Breast epithelium (tissue), 4 donors: Measurements from ENCODE around the gene OPHN1. TPM values are rescaled to one million over a fixed set of nuclear protein-coding genes. Genes with fewer than 3 reads are reported as not detected.

Source experiments
- DNase-seq, 2 donors: peaks; one replicate each; pipeline ENCODE4 v3.0.0-alpha.2; 2019; ENCODE audit warnings: low spot score in 2 of 2
- H3K27ac ChIP-seq, 2 donors: fragments of 200-600 bp; sonication (generic) in 1 of 2; one replicate each; pipeline ENCODE4 v1.5.1; 2016 to 2019; ENCODE audit warnings: mild to moderate bottlenecking in 1 of 2
- H3K27me3 ChIP-seq, 2 donors: fragments of 200-600 bp; sonication (generic) in 1 of 2; one replicate each; pipeline versions ENCODE4 v1.5.1 to v1.6.0; 2017 to 2019; ENCODE audit warnings: control low read depth in 1 of 2, mild to moderate bottlenecking in 1 of 2
- H3K36me3 ChIP-seq: fragments of 200-600 bp; one replicate; pipeline ENCODE4 v1.5.1; 2019
- H3K4me1 ChIP-seq, 2 donors: fragments of 200-600 bp; sonication (generic); one replicate each; pipeline ENCODE4 v1.5.1; 2016 to 2019; ENCODE audit warnings: control low read depth in 1 of 2
- H3K4me3 ChIP-seq, 3 donors: fragments of 200-600 bp; sonication (generic); 1 replicate in 2 of 3; 2 replicates in 1 of 3; pipeline ENCODE4 v1.5.1; 2016 to 2019; ENCODE audit warnings: mild to moderate bottlenecking in 3 of 3, moderate library complexity in 2 of 3
- H3K9me3 ChIP-seq, 2 donors: fragments of 200-600 bp; sonication (generic) in 1 of 2; one replicate each; pipeline ENCODE4 v1.5.1; 2016 to 2019; ENCODE audit warnings: control low read depth in 1 of 2
- CTCF ChIP-seq, 3 donors: fragments of 450-650 bp; IDR thresholded peaks; one replicate each; pipeline ENCODE4 v1.5.1; 2016 to 2017; ENCODE audit warnings: antibody characterized with exemption in 3 of 3, mild to moderate bottlenecking in 3 of 3, moderate library complexity in 3 of 3
- POLR2A ChIP-seq: fragments of 450-650 bp; IDR thresholded peaks from one replicate; pipeline ENCODE4 v1.6.1; 2016; ENCODE audit warnings: antibody characterized with exemption, mild to moderate bottlenecking, moderate library complexity
- POLR2AphosphoS5 ChIP-seq, 3 donors: sonication (generic); formaldehyde crosslinking; IDR thresholded peaks; one replicate each; pipeline ENCODE4 v1.6.1; 2017; ENCODE audit warnings: antibody characterized with exemption in 3 of 3
- intact Hi-C: fragments of 100-400 bp; cut with DNase I; formaldehyde crosslinking; loops from one replicate; pipeline ENCODE4 v1.15.1; 2023; ENCODE audit warnings: low total_unique reads
- total RNA-seq, 3 donors: library from RNA; depleted of rRNA; stranded (reverse); fragments of >200 nt; gene quantifications; one replicate each; pipeline ENCODE4 v1.1.0, GENCODE V29; 2016

OPHN1 gene
- total RNA-seq, 3 donors from 2014 or later: 9.5 to 20.2 (median 14.6) TPM

- no peak overlapping the region for H3K4me3 ChIP-seq
- H3K4me1 ChIP-seq: no peaks in the 10 kb centered on the region
- H3K36me3 ChIP-seq: no peaks in the 10 kb centered on the region
- no peak for DNase-seq
- intact Hi-C loops: no loop called here
- no peak overlapping the region for H3K27ac ChIP-seq
- H3K9me3 ChIP-seq: no peaks in the 10 kb centered on the region
- peaks cover 0 to 47% of the 10 kb centered on the region in 2 donors for H3K27me3 ChIP-seq
- TF ChIP-seq POLR2A (no peak), CTCF (IDR thresholded peaks at IDR 0.05) (no peak), POLR2AphosphoS5 (IDR thresholded peaks at IDR 0.05) (no peak)
Observed at GRCh38 chrX:68209008-68209407, 224.3 kb downstream of the OPHN1 start.

- TF ChIP-seq POLR2A: no peak
- no peaks in the 10 kb centered on the region for H3K4me1 ChIP-seq
Observed at GRCh38 chrX:68204521-68205038, 228.7 kb downstream of the OPHN1 start.

GRCh38 chrX:68203646-68204045, 229.6 kb downstream of the OPHN1 start:
- H3K27ac ChIP-seq: no peak overlapping the region
- H3K9me3 ChIP-seq: no peaks in the 10 kb centered on the region
- DNase-seq: no peak
- peaks cover 0 to 38% of the 10 kb centered on the region in 2 donors for H3K27me3 ChIP-seq
- intact Hi-C loops: no loop called here
- TF ChIP-seq POLR2AphosphoS5 (IDR thresholded peaks at IDR 0.05) (no peak), POLR2A (no peak), CTCF (IDR thresholded peaks at IDR 0.05) (no peak)
- no peaks in the 10 kb centered on the region for H3K4me1 ChIP-seq
- H3K4me3 ChIP-seq: no peak overlapping the region
- no peaks in the 10 kb centered on the region for H3K36me3 ChIP-seq

More at GRCh38 chrX:68204521-68205038, 228.7 kb downstream of the OPHN1 start:
- no peaks in the 10 kb centered on the region for H3K9me3 ChIP-seq
- no peak overlapping the region for H3K27ac ChIP-seq
- no peak for DNase-seq
- no peak overlapping the region for H3K4me3 ChIP-seq
- intact Hi-C loops: no loop called here
- H3K27me3 ChIP-seq: peaks cover 0 to 47% of the 10 kb centered on the region in 2 donors
- no peaks in the 10 kb centered on the region for H3K36me3 ChIP-seq

GRCh38 chrX:68203211-68203610, 230.1 kb downstream of the OPHN1 start:
- no peak for DNase-seq
- intact Hi-C loops: no loop called here
- no peaks in the 10 kb centered on the region for H3K9me3 ChIP-seq
- H3K27me3 ChIP-seq: peaks cover 0 to 34% of the 10 kb centered on the region in 2 donors
- no peaks in the 10 kb centered on the region for H3K36me3 ChIP-seq
- H3K4me1 ChIP-seq: no peaks in the 10 kb centered on the region
- H3K27ac ChIP-seq: no peak overlapping the region
- no peak overlapping the region for H3K4me3 ChIP-seq
- no peak for TF ChIP-seq POLR2A
- no peak for TF ChIP-seq CTCF (IDR thresholded peaks at IDR 0.05)
- TF ChIP-seq POLR2AphosphoS5 (IDR thresholded peaks at IDR 0.05): no peak

- Histone ChIP-seq H3K27me3 (peaks cover 0 to 33% of the 10 kb centered on the region in 2 donors), H3K36me3 (no peaks in the 10 kb centered on the region), H3K4me3 (no peak overlapping the region), H3K4me1 (no peaks in the 10 kb centered on the region), H3K27ac (no peak overlapping the region), H3K9me3 (no peaks in the 10 kb centered on the region)
- intact Hi-C loops: no loop called here
- no peak for DNase-seq
- TF ChIP-seq POLR2A: no peak
- no peak for TF ChIP-seq POLR2AphosphoS5 (IDR thresholded peaks at IDR 0.05)
- no peak for TF ChIP-seq CTCF (IDR thresholded peaks at IDR 0.05)
Observed at GRCh38 chrX:68199062-68199848, 234.0 kb downstream of the OPHN1 start.
